Small intestine (tissue), 7 donors: ENCODE results near the gene AGK. TPM values are rescaled to one million over a fixed set of nuclear protein-coding genes. Genes with fewer than 3 reads are reported as not detected.
"Not testable (repeated sequence)": the region's sequence is repeated elsewhere in the genome, so short reads cannot be mapped to it uniquely, and the experiment has no call there.

Experiments
- DNase-seq, 2 donors: peaks; one replicate each; pipeline versions ENCODE4 v3.0.0 to v3.0.0-alpha.2; 2013
- FAIRE-seq: peaks from 2 replicates; lab custom pipeline; 2012; peaks lifted over from hg19 to GRCh38; lab: Jason Lieb, UNC
- H3K27ac ChIP-seq, 3 donors: one replicate each; pipeline ENCODE4 v1.5.1; 2013; ENCODE audit warnings: low read length in 2 of 3, mild to moderate bottlenecking in 2 of 3, control low read depth in 1 of 3, inconsistent platforms in 1 of 3, low read depth in 1 of 3, moderate library complexity in 1 of 3
- H3K27me3 ChIP-seq, 3 donors: one replicate each; pipeline ENCODE4 v1.6.1; 2013; ENCODE audit warnings: low read length in 3 of 3, inconsistent platforms in 1 of 3; ENCODE audit not compliant: control insufficient read depth in 3 of 3, insufficient read depth in 3 of 3
- H3K36me3 ChIP-seq, 3 donors: one replicate each; pipeline ENCODE4 v1.6.1; 2013; ENCODE audit warnings: low read length in 3 of 3, inconsistent platforms in 1 of 3, low read depth in 1 of 3, mild to moderate bottlenecking in 1 of 3, moderate library complexity in 1 of 3; ENCODE audit not compliant: control insufficient read depth in 3 of 3, insufficient read depth in 2 of 3
- H3K4me1 ChIP-seq, 3 donors: one replicate each; pipeline ENCODE4 v1.6.1; 2013; ENCODE audit warnings: low read length in 2 of 3, inconsistent platforms in 1 of 3, low read depth in 1 of 3, mild to moderate bottlenecking in 1 of 3, moderate library complexity in 1 of 3; ENCODE audit not compliant: control insufficient read depth in 3 of 3, insufficient read depth in 2 of 3
- H3K4me3 ChIP-seq, 3 donors: one replicate each; pipeline ENCODE4 v1.5.1; 2013; ENCODE audit warnings: low read length in 3 of 3, control low read depth in 1 of 3, inconsistent platforms in 1 of 3, low read depth in 1 of 3, mild to moderate bottlenecking in 1 of 3, moderate library complexity in 1 of 3
- H3K9me3 ChIP-seq, 2 donors: one replicate each; pipeline ENCODE4 v1.6.1; 2013; ENCODE audit warnings: low read depth in 1 of 2, low read length in 1 of 2; ENCODE audit not compliant: control insufficient read depth in 2 of 2, insufficient read depth in 1 of 2
- WGBS, 3 donors: extraction: QIAGEN DNeasy Blood & Tissue Kit; methylation state at CpG; one replicate each; pipeline ENCODE4 v1.1.7; 2013; 5-methylcytosine and 5-hydroxymethylcytosine counted together
- polyA plus RNA-seq, 4 donors: library from polyadenylated mRNA; stranded (reverse) in 3 of 4; unstranded in 1 of 4; fragments of 200-250 nt in 3 of 4; fragments of 120-200 nt in 1 of 4; gene quantifications; one replicate each; pipeline versions ENCODE4 v1.2.1 to v1.2.3, GENCODE V29; 2013
- donor health status: healthy with polysubstance abuse.
- donor health status: control.
- donor health status: control.
- donor health status: Bipolar disorder and iron deficiency.
- donor health status: healthy.

Gene AGK
- polyA plus RNA-seq, 4 donors = 3.2 to 23.3 (median 7.3) TPM

GRCh38 chr7:141686670-141687069 lies 135.5 kb downstream of the AGK start:
- FAIRE-seq (no peak), DNase-seq (no peak)
- H3K27me3 ChIP-seq = no peaks in the 10 kb centered on the region
- WGBS, 3 donors = 81 to 91% (median 89%) methylated on average over 6 of the region's 6 CpGs
- no peaks in the 10 kb centered on the region for H3K9me3 ChIP-seq
- H3K4me3 ChIP-seq = no peak overlapping the region
- no peak overlapping the region for H3K27ac ChIP-seq
- peaks cover 2 to 23% (median 8%) of the 10 kb centered on the region in 3 donors for H3K36me3 ChIP-seq
- H3K4me1 ChIP-seq = peaks cover 0 to 8% (median 0%) of the 10 kb centered on the region in 3 donors

GRCh38 chr7:141688043-141688442 lies 136.8 kb downstream of the AGK start:
- H3K27me3 ChIP-seq = no peaks in the 10 kb centered on the region
- H3K4me3 ChIP-seq = no peak overlapping the region
- WGBS, 3 donors = 95 to 97% (median 95%) methylated on average over 5 of the region's 5 CpGs
- H3K4me1 ChIP-seq = peaks cover 0 to 8% (median 0%) of the 10 kb centered on the region in 3 donors
- no peaks in the 10 kb centered on the region for H3K9me3 ChIP-seq
- H3K27ac ChIP-seq = no peak overlapping the region
- DNase-seq = no peak
- peaks cover 2 to 23% (median 5%) of the 10 kb centered on the region in 3 donors for H3K36me3 ChIP-seq
- no peak for FAIRE-seq

DNA sequence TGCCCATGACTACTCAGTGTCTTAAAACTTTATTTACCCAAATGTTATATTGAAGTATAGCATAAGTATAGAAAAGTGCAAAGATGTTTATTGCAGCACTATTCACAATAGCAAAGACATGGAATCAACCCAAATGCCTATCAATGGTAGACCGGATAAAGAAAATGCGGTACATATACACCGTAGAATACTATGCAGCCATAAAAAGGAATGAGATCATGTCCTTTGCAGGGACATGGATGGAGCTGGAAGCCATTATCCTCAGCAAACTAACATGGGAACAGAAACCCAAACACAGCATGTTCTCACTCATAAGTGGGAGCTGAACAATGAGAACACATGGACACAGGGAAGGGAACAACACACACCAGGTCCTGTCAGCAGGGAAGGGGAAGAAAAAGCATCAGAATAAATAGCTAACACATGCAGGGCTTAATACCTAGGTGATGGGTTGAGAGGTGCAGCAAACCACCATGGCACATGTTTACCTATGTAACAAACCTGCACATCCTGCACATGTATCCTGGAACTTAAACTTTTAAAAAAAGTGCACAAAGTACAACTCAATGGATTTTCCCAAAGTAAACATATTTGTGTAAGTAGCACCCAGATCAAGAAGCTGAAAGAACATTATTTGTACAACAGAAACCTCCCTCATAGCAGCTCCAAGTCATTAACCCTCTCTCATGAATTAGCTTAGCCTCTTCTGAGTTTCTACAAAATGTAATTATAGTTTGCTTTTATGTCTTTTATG lies 138.0 kb downstream of the AGK start:
- H3K27ac ChIP-seq, H3K4me3 ChIP-seq, H3K27me3 ChIP-seq, H3K9me3 ChIP-seq, H3K4me1 ChIP-seq, FAIRE-seq, DNase-seq: not testable (repeated sequence)
- H3K36me3 ChIP-seq = peaks cover 2 to 16% (median 5%) of the 10 kb centered on the region in 3 donors
- 97 to 100% (median 97%) methylated on average over 3 of the region's 3 CpGs for WGBS, 3 donors

DNA sequence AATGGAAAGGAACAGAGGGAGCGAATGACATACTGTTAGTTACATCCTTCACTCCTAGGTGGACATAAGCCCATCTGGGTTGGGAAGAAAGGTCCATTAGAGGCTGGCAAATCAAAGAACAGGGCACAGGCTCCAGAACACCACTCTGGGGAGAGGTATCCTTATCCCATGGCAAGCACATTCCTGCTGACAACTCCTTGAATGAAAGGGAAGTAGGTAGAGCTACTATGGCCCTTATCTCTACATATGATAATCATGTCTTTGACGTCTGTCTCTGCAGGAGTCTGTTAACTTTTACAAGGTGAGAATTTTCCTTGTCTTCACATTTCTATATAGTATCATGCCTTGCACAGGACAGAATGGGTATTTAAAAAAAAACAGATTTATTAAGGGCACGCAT lies 140.3 kb downstream of the AGK start:
- FAIRE-seq = no peak
- 72 to 82% (median 79%) methylated on average over 3 of the region's 3 CpGs for WGBS, 3 donors

GRCh38 chr7:141691961-141692360 lies 140.8 kb downstream of the AGK start:
- H3K27me3 ChIP-seq = no peaks in the 10 kb centered on the region
- no peak overlapping the region for H3K4me3 ChIP-seq
- H3K4me1 ChIP-seq = peaks cover 0 to 18% (median 0%) of the 10 kb centered on the region in 3 donors
- H3K27ac ChIP-seq = no peak overlapping the region
- peaks cover 0 to 7% (median 0%) of the 10 kb centered on the region in 3 donors for H3K36me3 ChIP-seq
- FAIRE-seq = no peak
- WGBS, 3 donors = 75 to 81% (median 79%) methylated on average over 4 of the region's 4 CpGs
- DNase-seq = no peak
- H3K9me3 ChIP-seq = no peaks in the 10 kb centered on the region

More for the DNA sequence above, 140.3 kb downstream of the AGK start:
- Histone ChIP-seq H3K27ac (no peak overlapping the region), H3K36me3 (peaks cover 0 to 7% (median 0%) of the 10 kb centered on the region in 3 donors), H3K27me3 (no peaks in the 10 kb centered on the region), H3K4me1 (peaks cover 0 to 19% (median 0%) of the 10 kb centered on the region in 3 donors), H3K4me3 (no peak overlapping the region), H3K9me3 (no peaks in the 10 kb centered on the region)
- DNase-seq = no peak

GRCh38 chr7:141693082-141693481 lies 141.9 kb downstream of the AGK start:
- Histone ChIP-seq H3K27me3 (no peaks in the 10 kb centered on the region), H3K4me1 (peaks cover 0 to 15% (median 0%) of the 10 kb centered on the region in 3 donors), H3K9me3 (no peaks in the 10 kb centered on the region), H3K4me3 (no peak overlapping the region), H3K27ac (no peak overlapping the region), H3K36me3 (peaks cover 0 to 10% (median 0%) of the 10 kb centered on the region in 3 donors)
- WGBS, 3 donors = 84 to 86% (median 85%) methylated on average over 3 of the region's 3 CpGs
- DNase-seq = no peak
- FAIRE-seq = no peak

GRCh38 chr7:141695803-141696289 lies 144.6 kb downstream of the AGK start:
- FAIRE-seq (no peak), DNase-seq (peak in 1 of 2 donors; percentile 56)
- H3K27me3 ChIP-seq = no peaks in the 10 kb centered on the region
- peaks cover 0 to 20% (median 0%) of the 10 kb centered on the region in 3 donors for H3K4me1 ChIP-seq
- no peak overlapping the region for H3K4me3 ChIP-seq
- peak overlapping the region in 1 of 3 donors; percentile 34 for H3K27ac ChIP-seq
- H3K9me3 ChIP-seq = no peaks in the 10 kb centered on the region
- 22 to 62% (median 47%) methylated on average over 6 of the region's 6 CpGs for WGBS, 3 donors
- H3K36me3 ChIP-seq = peaks cover 0 to 13% (median 0%) of the 10 kb centered on the region in 3 donors

GRCh38 chr7:141696348-141696747 lies 145.1 kb downstream of the AGK start:
- Histone ChIP-seq H3K36me3 (peaks cover 0 to 11% (median 0%) of the 10 kb centered on the region in 3 donors), H3K27me3 (no peaks in the 10 kb centered on the region), H3K4me3 (no peak overlapping the region), H3K9me3 (no peaks in the 10 kb centered on the region), H3K4me1 (peaks cover 0 to 19% (median 0%) of the 10 kb centered on the region in 3 donors), H3K27ac (peak overlapping the region in 1 of 3 donors; percentile 34)
- DNase-seq = no peak
- 20 to 29% (median 23%) methylated on average over 2 of the region's 2 CpGs for WGBS, 3 donors
- no peak for FAIRE-seq
